Measurements from ENCODE around the gene SV2B. TPM values are rescaled to one million over a fixed set of nuclear protein-coding genes. Genes with fewer than 3 reads are reported as not detected.

Gene SV2B
- total RNA-seq, 1 experiment from 2014 or later = not detected

- no peaks in the 10 kb centered on the region; the same call in 1 of the 2 replicates for H3K4me1 ChIP-seq (ENCODE audit: insufficient read depth, low read length)
- 0 out of 7 replicates have a peak overlapping the region, but pooled peaks of 1 of the 3 experiments have one; percentile 15 for H3K27ac Mint-ChIP-seq
- H4K5ac ChIP-seq (ENCODE audit: insufficient read length, low read depth, low read length) = no peak overlapping the region
- no peaks in the 10 kb centered on the region for H3K79me1 ChIP-seq (ENCODE audit: insufficient read depth, low read depth, low read length, poor library complexity, severe bottlenecking)
- no peaks in the 10 kb centered on the region for H3K9me3 Mint-ChIP-seq
- no peak overlapping the region for H4K91ac ChIP-seq (ENCODE audit: insufficient read length, low read depth, low read length)
- no peak overlapping the region for H3K4ac ChIP-seq (ENCODE audit: low read depth, low read length)
- no peaks in the 10 kb centered on the region for H3K27me3 Mint-ChIP-seq (ENCODE audit: low read depth)
- H3K79me2 ChIP-seq (ENCODE audit: insufficient read depth, low read length) = no peaks in the 10 kb centered on the region
- no peaks in the 10 kb centered on the region for H3K27me3 ChIP-seq (ENCODE audit: insufficient read depth, low read length)
- WGBS (ENCODE audit: extremely low coverage, insufficient read length, low lambda C conversion rate) = no CpG with 5 or more reads among the region's 8 CpGs
- H3K14ac ChIP-seq (ENCODE audit: insufficient read depth, low read length) = no peak overlapping the region
- no peak overlapping the region for H2BK120ac ChIP-seq (ENCODE audit: low read depth, low read length, poor library complexity, severe bottlenecking)
- no peak overlapping the region for H3K9ac ChIP-seq (ENCODE audit: extremely low read depth, insufficient read length, low read length)
- H2BK15ac ChIP-seq (ENCODE audit: low read depth, low read length) = no peak overlapping the region
- no peak overlapping the region for H3K56ac ChIP-seq (ENCODE audit: insufficient read length, low read depth, low read length)
- no peak overlapping the region for H3T11ph ChIP-seq (ENCODE audit: low read length)
- no peak for TF ChIP-seq CTCF (conservative IDR thresholded peaks at IDR 0.05)
- peaks cover 3 to 7% of the 10 kb centered on the region in 2 experiments; a peak in 2 of 4 replicates for H3K4me1 Mint-ChIP-seq
- no peak overlapping the region for H4K8ac ChIP-seq (replicated peaks; ENCODE audit: insufficient read length, low read depth, low read length)
- H4K20me1 ChIP-seq (ENCODE audit: control insufficient read depth, insufficient read depth, insufficient read length) = no peaks in the 10 kb centered on the region
- no peaks in the 10 kb centered on the region for H3K9me3 ChIP-seq (ENCODE audit: control insufficient read depth, low read depth, low read length)
- no peak overlapping the region for H3K4me3 Mint-ChIP-seq
- no peak overlapping the region for H2BK20ac ChIP-seq (ENCODE audit: low read depth, low read length, poor library complexity, severe bottlenecking)
- no peak overlapping the region for H2AK5ac ChIP-seq (ENCODE audit: insufficient read length, low read length)
- H3K27ac ChIP-seq (ENCODE audit: insufficient read length, low read depth, low read length) = no peak overlapping the region
- no peaks in the 10 kb centered on the region for H3K36me3 Mint-ChIP-seq (ENCODE audit: insufficient read depth in 1 of 3, low read depth in 3 of 3)
- H2BK12ac ChIP-seq (ENCODE audit: insufficient read length, low read depth, low read length) = no peak overlapping the region
- H2AFZ ChIP-seq (ENCODE audit: low read length) = no peak overlapping the region
- no peaks in the 10 kb centered on the region for H3K23me2 ChIP-seq (ENCODE audit: insufficient read length, low read depth, low read length, poor library complexity, severe bottlenecking)
- no peak overlapping the region for H3K4me2 ChIP-seq (ENCODE audit: insufficient read depth, insufficient read length, low read length)
- no peak overlapping the region for H3K18ac ChIP-seq (ENCODE audit: insufficient read length, low read depth, low read length)
- H2BK5ac ChIP-seq (ENCODE audit: insufficient read length, low read length) = no peak overlapping the region
- peak; percentile 35 for DNase-seq
- H3K23ac ChIP-seq (ENCODE audit: insufficient read length, low read depth, low read length) = no peak overlapping the region
Observed at GRCh38 chr15:91133511-91133910, 33.5 kb downstream of the SV2B start.

Data from H9 (cell line).